Keratinocyte (primary cell): ENCODE data around the gene DSCAM.

Source experiments
- CTCF ChIP-seq, 3 experiments: IDR thresholded peaks in 1 of 3; conservative IDR thresholded peaks in 1 of 3; optimal IDR thresholded peaks in 1 of 3; 2 replicates in 2 of 3; 3 replicates in 1 of 3; pipeline versions ENCODE3 to v1.5.1; 2011; ENCODE audit warnings: low read length in 3 of 3, mild to moderate bottlenecking in 3 of 3, moderate library complexity in 2 of 3, control low read depth in 1 of 3, inconsistent platforms in 1 of 3; ENCODE audit not compliant: insufficient read depth in 2 of 3; ENCODE audit errors: extremely low read depth in 1 of 3
- EZH2 ChIP-seq: IDR thresholded peaks from one replicate; pipeline ENCODE4 v1.6.1; 2012; ENCODE audit warnings: inconsistent platforms, mild to moderate bottlenecking, low read length, moderate library complexity

- TF ChIP-seq CTCF (optimal IDR thresholded peaks at IDR 0.05 in 1 of 3, IDR thresholded peaks at IDR 0.05 in 1 of 3, conservative IDR thresholded peaks at IDR 0.05 in 1 of 3; ENCODE audit: extremely low read depth in 1 of 3, insufficient read depth in 2 of 3, low read length in 3 of 3) (no peak), EZH2 (no peak)
Measured at GRCh38 chr21:40158366-40158765, 688.6 kb downstream of the DSCAM start.
